ENCODE results near the gene ZNF532.

DNA sequence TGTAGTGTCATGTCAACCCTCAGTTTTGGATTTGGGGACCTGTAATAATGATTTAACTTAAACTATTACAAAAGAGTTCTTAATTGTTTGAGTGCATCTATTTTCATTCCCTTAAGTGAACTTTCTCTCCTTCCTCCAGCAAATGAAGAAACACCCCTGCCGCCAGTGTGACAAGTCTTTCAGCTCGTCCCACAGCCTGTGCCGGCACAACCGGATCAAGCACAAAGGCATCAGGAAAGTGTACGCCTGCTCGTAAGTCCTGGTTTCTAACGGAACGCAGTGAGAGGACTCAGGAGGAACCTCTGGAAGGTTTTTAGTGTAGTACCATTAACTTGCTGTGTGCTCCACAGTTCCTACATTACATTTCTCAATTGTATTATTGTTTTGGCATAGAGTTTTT lies 114.2 kb downstream of the ZNF532 start:
- TF ChIP-seq, protein P1, sequence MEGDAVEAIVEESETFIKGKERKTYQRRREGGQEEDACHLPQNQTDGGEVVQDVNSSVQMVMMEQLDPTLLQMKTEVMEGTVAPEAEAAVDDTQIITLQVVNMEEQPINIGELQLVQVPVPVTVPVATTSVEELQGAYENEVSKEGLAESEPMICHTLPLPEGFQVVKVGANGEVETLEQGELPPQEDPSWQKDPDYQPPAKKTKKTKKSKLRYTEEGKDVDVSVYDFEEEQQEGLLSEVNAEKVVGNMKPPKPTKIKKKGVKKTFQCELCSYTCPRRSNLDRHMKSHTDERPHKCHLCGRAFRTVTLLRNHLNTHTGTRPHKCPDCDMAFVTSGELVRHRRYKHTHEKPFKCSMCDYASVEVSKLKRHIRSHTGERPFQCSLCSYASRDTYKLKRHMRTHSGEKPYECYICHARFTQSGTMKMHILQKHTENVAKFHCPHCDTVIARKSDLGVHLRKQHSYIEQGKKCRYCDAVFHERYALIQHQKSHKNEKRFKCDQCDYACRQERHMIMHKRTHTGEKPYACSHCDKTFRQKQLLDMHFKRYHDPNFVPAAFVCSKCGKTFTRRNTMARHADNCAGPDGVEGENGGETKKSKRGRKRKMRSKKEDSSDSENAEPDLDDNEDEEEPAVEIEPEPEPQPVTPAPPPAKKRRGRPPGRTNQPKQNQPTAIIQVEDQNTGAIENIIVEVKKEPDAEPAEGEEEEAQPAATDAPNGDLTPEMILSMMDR (IDR thresholded peaks at IDR 0.05) = no peak
- no peak for TF ChIP-seq POLR2A (IDR thresholded peaks at IDR 0.05)
- no peak for TF ChIP-seq POLR2AphosphoS5 (IDR thresholded peaks at IDR 0.05)
- no peak for TF ChIP-seq EP300 (IDR thresholded peaks at IDR 0.05; ENCODE audit: low read depth)
